ENCODE results near the gene KRTAP12-3.

DNA sequence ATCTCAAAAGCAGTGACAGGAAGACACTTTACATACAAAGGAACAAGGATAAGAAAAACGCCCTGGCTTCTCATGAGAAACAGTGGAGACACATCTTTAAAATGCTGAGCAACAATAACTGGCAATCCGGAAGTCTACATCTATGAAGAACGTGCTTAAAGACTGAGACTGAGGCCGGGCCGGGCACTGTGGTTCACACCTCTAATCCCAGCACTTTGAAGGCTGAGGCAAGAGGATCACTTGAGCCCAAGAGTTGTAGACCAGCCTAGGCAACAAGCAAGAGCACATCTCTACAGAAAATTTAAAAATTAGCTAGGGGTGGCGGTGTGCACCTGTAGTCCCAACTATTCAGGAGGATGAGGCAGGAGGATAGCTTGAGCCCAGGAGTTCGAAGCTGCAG lies 26.3 kb downstream of the KRTAP12-3 start:
- TF ChIP-seq, protein P1, sequence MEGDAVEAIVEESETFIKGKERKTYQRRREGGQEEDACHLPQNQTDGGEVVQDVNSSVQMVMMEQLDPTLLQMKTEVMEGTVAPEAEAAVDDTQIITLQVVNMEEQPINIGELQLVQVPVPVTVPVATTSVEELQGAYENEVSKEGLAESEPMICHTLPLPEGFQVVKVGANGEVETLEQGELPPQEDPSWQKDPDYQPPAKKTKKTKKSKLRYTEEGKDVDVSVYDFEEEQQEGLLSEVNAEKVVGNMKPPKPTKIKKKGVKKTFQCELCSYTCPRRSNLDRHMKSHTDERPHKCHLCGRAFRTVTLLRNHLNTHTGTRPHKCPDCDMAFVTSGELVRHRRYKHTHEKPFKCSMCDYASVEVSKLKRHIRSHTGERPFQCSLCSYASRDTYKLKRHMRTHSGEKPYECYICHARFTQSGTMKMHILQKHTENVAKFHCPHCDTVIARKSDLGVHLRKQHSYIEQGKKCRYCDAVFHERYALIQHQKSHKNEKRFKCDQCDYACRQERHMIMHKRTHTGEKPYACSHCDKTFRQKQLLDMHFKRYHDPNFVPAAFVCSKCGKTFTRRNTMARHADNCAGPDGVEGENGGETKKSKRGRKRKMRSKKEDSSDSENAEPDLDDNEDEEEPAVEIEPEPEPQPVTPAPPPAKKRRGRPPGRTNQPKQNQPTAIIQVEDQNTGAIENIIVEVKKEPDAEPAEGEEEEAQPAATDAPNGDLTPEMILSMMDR (IDR thresholded peaks at IDR 0.05), result no peak
- no peak for TF ChIP-seq POLR2A (IDR thresholded peaks at IDR 0.05)
- TF ChIP-seq POLR2AphosphoS5 (IDR thresholded peaks at IDR 0.05), result no peak
